ENCODE data around the gene SPATA16.

Gene SPATA16

GRCh38 chr3:172953571-172953970 is 187.5 kb downstream of the SPATA16 start:
- DNase-seq (ENCODE audit: low read depth, low spot score), result no peak

GRCh38 chr3:172951511-172951910 is 189.5 kb downstream of the SPATA16 start:
- DNase-seq (ENCODE audit: low read depth, low spot score), result no peak

GRCh38 chr3:172946061-172946460 is 195.0 kb downstream of the SPATA16 start:
- no peak for DNase-seq (ENCODE audit: low read depth, low spot score)

- DNase-seq (ENCODE audit: low read depth, low spot score), result no peak
Observed at GRCh38 chr3:172939651-172940293, 201.3 kb downstream of the SPATA16 start.

- DNase-seq (ENCODE audit: low read depth, low spot score), result no peak
Observed at GRCh38 chr3:172938788-172939187, 202.2 kb downstream of the SPATA16 start.

GRCh38 chr3:172931746-172932285 is 209.2 kb downstream of the SPATA16 start:
- DNase-seq (ENCODE audit: low read depth, low spot score), result no peak

- DNase-seq (ENCODE audit: low read depth, low spot score), result no peak
Observed at GRCh38 chr3:172929451-172929850, 211.6 kb downstream of the SPATA16 start.

- no peak for DNase-seq (ENCODE audit: low read depth, low spot score)
Observed at GRCh38 chr3:172924546-172924945, 216.5 kb downstream of the SPATA16 start.

- DNase-seq (ENCODE audit: low read depth, low spot score), result no peak
Observed at GRCh38 chr3:172919297-172919683, 221.7 kb downstream of the SPATA16 start.

- DNase-seq (ENCODE audit: low read depth, low spot score), result no peak
Observed at GRCh38 chr3:172918568-172919296, 222.3 kb downstream of the SPATA16 start.

- DNase-seq (ENCODE audit: low read depth, low spot score), result no peak
Observed at GRCh38 chr3:172918165-172918564, 222.9 kb downstream of the SPATA16 start.

- no peak for DNase-seq (ENCODE audit: low read depth, low spot score)
Observed at GRCh38 chr3:172915911-172916514, 225.0 kb downstream of the SPATA16 start.

- no peak for DNase-seq (ENCODE audit: low read depth, low spot score)
Observed at GRCh38 chr3:172914854-172915253, 226.2 kb downstream of the SPATA16 start.

- DNase-seq (ENCODE audit: low read depth, low spot score), result no peak
Observed at GRCh38 chr3:172913911-172914655, 227.0 kb downstream of the SPATA16 start.

GRCh38 chr3:172911142-172911541 is 229.9 kb downstream of the SPATA16 start:
- no peak for DNase-seq (ENCODE audit: low read depth, low spot score)

- DNase-seq (ENCODE audit: low read depth, low spot score), result no peak
Observed at GRCh38 chr3:172908771-172909270, 232.2 kb downstream of the SPATA16 start.

GRCh38 chr3:172905451-172905850 is 235.6 kb downstream of the SPATA16 start:
- no peak for DNase-seq (ENCODE audit: low read depth, low spot score)

- no peak for DNase-seq (ENCODE audit: low read depth, low spot score)
Observed at GRCh38 chr3:172904711-172905373, 236.2 kb downstream of the SPATA16 start.

- no peak for DNase-seq (ENCODE audit: low read depth, low spot score)
Observed at GRCh38 chr3:172903642-172904320, 237.3 kb downstream of the SPATA16 start.

- no peak for DNase-seq (ENCODE audit: low read depth, low spot score)
Observed at GRCh38 chr3:172892158-172892557, 248.9 kb downstream of the SPATA16 start.

- no peak for DNase-seq (ENCODE audit: low read depth, low spot score)
Observed at GRCh38 chr3:172885704-172886103, 255.3 kb downstream of the SPATA16 start.
